SU-DHL-6 (cell line): Measurements from ENCODE around the gene ARHGAP26.
A peak's percentile ranks its signal among the peaks of the same experiment; 100 is the strongest.

Experiments used
- H2AFZ ChIP-seq: fragments of 200-600 bp; sonication (generic); 2 replicates; pipeline ENCODE4 v1.6.1; 2014; ENCODE audit warnings: low read depth, mild to moderate bottlenecking, moderate library complexity, mixed read lengths, antibody characterized with exemption, low read length; ENCODE audit not compliant: severe bottlenecking
- H3F3A ChIP-seq: fragments of 200-600 bp; shearing (Covaris generic); 2 replicates; pipeline ENCODE4 v1.6.0; 2016; ENCODE audit warnings: antibody characterized with exemption, mild to moderate bottlenecking; ENCODE audit not compliant: insufficient read depth
- H3K27ac ChIP-seq: fragments of 200-600 bp; sonication (generic); 2 replicates; pipeline ENCODE4 v1.5.1; 2016; ENCODE audit warnings: low read depth, mild to moderate bottlenecking, low read length, moderate library complexity, mixed read lengths
- H3K27me3 ChIP-seq: fragments of 200-600 bp; sonication (generic), shearing (Covaris generic); 2 replicates; pipeline ENCODE4 v1.6.0; 2014; ENCODE audit warnings: mild to moderate bottlenecking, low read length
- H3K36me3 ChIP-seq: fragments of 200-600 bp; sonication (generic); 2 replicates; pipeline ENCODE4 v1.6.1; 2014; ENCODE audit warnings: mild to moderate bottlenecking, low read length, mixed read lengths
- H3K4me2 ChIP-seq: fragments of 300-600, 200-600 bp; shearing (Covaris generic), sonication (generic); 2 replicates; pipeline ENCODE4 v1.6.0; 2014; ENCODE audit warnings: low read length, low read depth, mild to moderate bottlenecking; ENCODE audit not compliant: poor library complexity, severe bottlenecking
- H3K4me3 ChIP-seq: fragments of 200-600 bp; sonication (generic); 2 replicates; pipeline ENCODE4 v1.5.1; 2014; ENCODE audit warnings: antibody characterized with exemption, low read length, mild to moderate bottlenecking, mixed read lengths; ENCODE audit not compliant: insufficient read depth, poor library complexity, severe bottlenecking
- H3K79me2 ChIP-seq: fragments of 200-600 bp; sonication (generic); 2 replicates; pipeline ENCODE4 v1.6.1; 2014; ENCODE audit warnings: mild to moderate bottlenecking, low read length, moderate library complexity; ENCODE audit not compliant: insufficient read depth
- H3K9ac ChIP-seq: fragments of 200-600 bp; sonication (generic); 2 replicates; pipeline ENCODE4 v1.7.0; 2014; ENCODE audit warnings: mild to moderate bottlenecking, low read length
- H3K9me2 ChIP-seq: fragments of 200-600 bp; sonication (generic); replicated peaks from 2 replicates; pipeline ENCODE4 v1.6.1; 2014; ENCODE audit warnings: low read length; ENCODE audit not compliant: insufficient read depth
- H3K9me3 ChIP-seq: fragments of 200-600 bp; sonication (generic); 2 replicates; pipeline ENCODE4 v1.6.1; 2014; ENCODE audit warnings: low read length, mixed read lengths; ENCODE audit not compliant: insufficient read depth
- H4K20me1 ChIP-seq: fragments of 200-600 bp; sonication (generic); 2 replicates; pipeline ENCODE4 v1.6.1; 2014; ENCODE audit warnings: low read depth, mild to moderate bottlenecking, antibody characterized with exemption, low read length, moderate library complexity, mixed read lengths
- EZH2phosphoT487 ChIP-seq: fragments of 200-600 bp; sonication (generic), shearing (Covaris generic); conservative IDR thresholded peaks from 2 replicates; pipeline ENCODE4 v1.6.1; 2018; ENCODE audit warnings: mild to moderate bottlenecking, antibody characterized with exemption, low read length, moderate library complexity, mixed read lengths
- TF ChIP-seq, protein P1 (sequence below): fragments of 200-600 bp; sonication (generic); IDR thresholded peaks from one replicate; pipeline ENCODE4 v1.5.1; 2017; ENCODE audit warnings: antibody characterized with exemption, mild to moderate bottlenecking, low read length, moderate library complexity; ENCODE audit not compliant: insufficient read depth, poor library complexity, severe bottlenecking

ARHGAP26 gene

GRCh38 chr5:143229896-143230675 is 459.9 kb downstream of the ARHGAP26 start:
- peak overlapping the region; percentile 27; the same call in 1 of the 2 replicates for H3K9ac ChIP-seq
- TF ChIP-seq, protein P1, sequence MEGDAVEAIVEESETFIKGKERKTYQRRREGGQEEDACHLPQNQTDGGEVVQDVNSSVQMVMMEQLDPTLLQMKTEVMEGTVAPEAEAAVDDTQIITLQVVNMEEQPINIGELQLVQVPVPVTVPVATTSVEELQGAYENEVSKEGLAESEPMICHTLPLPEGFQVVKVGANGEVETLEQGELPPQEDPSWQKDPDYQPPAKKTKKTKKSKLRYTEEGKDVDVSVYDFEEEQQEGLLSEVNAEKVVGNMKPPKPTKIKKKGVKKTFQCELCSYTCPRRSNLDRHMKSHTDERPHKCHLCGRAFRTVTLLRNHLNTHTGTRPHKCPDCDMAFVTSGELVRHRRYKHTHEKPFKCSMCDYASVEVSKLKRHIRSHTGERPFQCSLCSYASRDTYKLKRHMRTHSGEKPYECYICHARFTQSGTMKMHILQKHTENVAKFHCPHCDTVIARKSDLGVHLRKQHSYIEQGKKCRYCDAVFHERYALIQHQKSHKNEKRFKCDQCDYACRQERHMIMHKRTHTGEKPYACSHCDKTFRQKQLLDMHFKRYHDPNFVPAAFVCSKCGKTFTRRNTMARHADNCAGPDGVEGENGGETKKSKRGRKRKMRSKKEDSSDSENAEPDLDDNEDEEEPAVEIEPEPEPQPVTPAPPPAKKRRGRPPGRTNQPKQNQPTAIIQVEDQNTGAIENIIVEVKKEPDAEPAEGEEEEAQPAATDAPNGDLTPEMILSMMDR, result no peak
- TF ChIP-seq EZH2phosphoT487, result no peak

GRCh38 chr5:143230676-143230996 is 460.5 kb downstream of the ARHGAP26 start:
- H3K4me3 ChIP-seq, result no peak overlapping the region
- no peaks in the 10 kb centered on the region for H4K20me1 ChIP-seq
- no peak for TF ChIP-seq EZH2phosphoT487
- no peaks in the 10 kb centered on the region for H3F3A ChIP-seq
- no peaks in the 10 kb centered on the region for H3K9me2 ChIP-seq
- no peaks in the 10 kb centered on the region for H3K9me3 ChIP-seq
- H3K79me2 ChIP-seq, result no peaks in the 10 kb centered on the region
- H3K27me3 ChIP-seq, result no peaks in the 10 kb centered on the region
- no peaks in the 10 kb centered on the region for H3K36me3 ChIP-seq
- H3K27ac ChIP-seq, result peak overlapping the region; percentile 78
- H3K9ac ChIP-seq, result peak overlapping the region; percentile 27; the same call in 1 of the 2 replicates
- peak overlapping the region; percentile 62 for H3K4me2 ChIP-seq
- H2AFZ ChIP-seq, result peak overlapping the region; percentile 68

More at GRCh38 chr5:143229896-143230675, 459.9 kb downstream of the ARHGAP26 start:
- Histone ChIP-seq H3K27me3 (no peaks in the 10 kb centered on the region), H3K36me3 (no peaks in the 10 kb centered on the region), H3K9me3 (no peaks in the 10 kb centered on the region), H3F3A (no peaks in the 10 kb centered on the region), H3K4me3 (no peak overlapping the region), H3K27ac (peak overlapping the region; percentile 78), H3K79me2 (no peaks in the 10 kb centered on the region), H4K20me1 (no peaks in the 10 kb centered on the region), H2AFZ (peak overlapping the region; percentile 68), H3K4me2 (peak overlapping the region; percentile 62), H3K9me2 (no peaks in the 10 kb centered on the region)

- Histone ChIP-seq H3K9me3 (no peaks in the 10 kb centered on the region), H3K4me3 (no peak overlapping the region), H3K79me2 (no peaks in the 10 kb centered on the region), H3K27ac (no peak overlapping the region), H3K4me2 (no peak overlapping the region), H3K27me3 (no peaks in the 10 kb centered on the region), H3K36me3 (no peaks in the 10 kb centered on the region), H3K9ac (no peak overlapping the region), H2AFZ (no peak overlapping the region), H3F3A (no peaks in the 10 kb centered on the region), H4K20me1 (no peaks in the 10 kb centered on the region), H3K9me2 (no peaks in the 10 kb centered on the region)
- TF ChIP-seq, protein P1, result no peak
- no peak for TF ChIP-seq EZH2phosphoT487
These were observed 461.2 kb downstream of the ARHGAP26 start for GRCh38 chr5:143231416-143231815.
